Fibroblast of mammary gland (primary cell): ENCODE measurements around the gene NR1H2.
"Not testable (repeated sequence)": the region's sequence is repeated elsewhere in the genome, so short reads cannot be mapped to it uniquely, and the experiment has no call there.

Source experiments
- DNase-seq: peaks from one replicate; pipeline ENCODE4 v3.0.0-alpha.2; 2010; ENCODE audit warnings: low read depth
- H3K4me3 ChIP-seq: 2 replicates; pipeline ENCODE4 v1.5.1; 2011; ENCODE audit warnings: low read depth, mild to moderate bottlenecking, low read length, moderate library complexity; ENCODE audit not compliant: control insufficient read depth
- CTCF ChIP-seq: conservative IDR thresholded peaks from 2 replicates; pipeline ENCODE4 v1.5.1; 2011; ENCODE audit warnings: low read depth, low read length, inconsistent platforms; ENCODE audit not compliant: control insufficient read depth, insufficient read depth

The NR1H2 gene

GRCh38 chr19:50352242-50352641 lies 24.0 kb upstream of the NR1H2 start:
- no peak for TF ChIP-seq CTCF
- H3K4me3 ChIP-seq = no peak overlapping the region
- no peak for DNase-seq

DNA sequence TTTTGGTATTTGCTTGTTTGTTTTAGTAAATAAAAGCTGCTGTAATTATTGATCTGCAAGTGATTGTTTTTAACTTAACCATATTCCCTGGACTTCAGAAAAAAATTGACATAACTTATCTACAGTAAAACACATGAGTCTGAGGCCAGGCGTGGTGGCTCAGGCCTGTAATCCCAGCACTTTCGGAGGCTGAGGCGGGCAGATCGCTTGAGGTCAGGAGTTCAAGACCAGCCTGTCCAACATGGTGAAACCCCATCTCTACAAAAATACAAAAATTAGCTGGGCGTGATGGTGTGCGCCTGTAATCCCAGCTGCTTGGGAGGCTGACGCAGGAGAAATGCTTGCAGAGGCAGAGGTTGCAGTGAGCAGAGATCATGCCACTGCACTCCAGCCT lies 22.8 kb upstream of the NR1H2 start:
- not testable (repeated sequence) for H3K4me3 ChIP-seq, DNase-seq

GRCh38 chr19:50356691-50357177 lies 19.5 kb upstream of the NR1H2 start:
- no peak overlapping the region for H3K4me3 ChIP-seq
- no peak for DNase-seq
- TF ChIP-seq CTCF = no peak

GRCh38 chr19:50357178-50358100 lies 18.8 kb upstream of the NR1H2 start:
- TF ChIP-seq CTCF = peak; percentile 75
- H3K4me3 ChIP-seq = peak overlapping the region; percentile 41
- peak; percentile 52 for DNase-seq

- no peak for TF ChIP-seq CTCF
- peak overlapping the region; percentile 50 for H3K4me3 ChIP-seq
- DNase-seq = peak; percentile 48
These were observed 17.6 kb upstream of the NR1H2 start for GRCh38 chr19:50358483-50359327.

- no peak overlapping the region for H3K4me3 ChIP-seq
- TF ChIP-seq CTCF = no peak
- no peak for DNase-seq
These were observed 16.9 kb upstream of the NR1H2 start for GRCh38 chr19:50359328-50359818.

DNA sequence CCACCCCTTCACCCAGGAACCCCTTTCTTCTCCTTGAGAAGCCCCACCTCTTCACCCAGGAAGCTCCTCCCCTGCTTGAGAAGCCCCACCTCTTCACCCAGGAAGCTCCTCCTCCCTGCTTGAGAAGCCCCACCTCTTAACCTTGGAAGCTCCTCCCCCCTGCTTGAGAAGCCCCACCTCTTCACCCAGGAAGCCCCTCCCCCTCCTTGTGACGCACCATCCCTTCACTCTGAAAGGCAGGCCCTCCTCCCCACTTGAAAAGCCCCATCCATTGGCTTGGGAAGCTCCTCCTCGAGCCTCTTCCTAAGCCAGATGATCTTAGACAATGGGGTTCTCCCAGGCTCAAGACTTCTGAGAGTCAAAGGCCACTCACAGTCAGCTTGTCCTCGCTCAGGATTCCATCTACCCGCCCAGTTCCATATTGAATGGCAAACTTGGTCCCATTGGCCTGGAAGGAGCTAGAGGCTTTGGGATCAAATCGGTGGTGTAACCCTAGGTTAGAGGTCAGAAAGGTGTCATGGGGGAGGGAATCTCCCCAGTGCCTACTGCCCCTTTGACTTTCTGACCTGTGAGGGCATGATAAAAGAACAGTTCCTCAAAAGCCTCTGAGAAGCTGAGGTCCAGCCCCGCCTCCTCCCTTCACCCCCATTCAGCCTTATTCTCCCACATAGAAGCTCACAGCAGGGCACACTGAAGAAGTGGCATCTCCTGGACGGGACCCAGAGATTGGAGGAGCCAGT lies 14.8 kb upstream of the NR1H2 start:
- DNase-seq = peak; percentile 9
- no peak overlapping the region for H3K4me3 ChIP-seq
- no peak for TF ChIP-seq CTCF
